Stimulated activated effector memory CD8-positive, alpha-beta T cell treated with anti-CD3 and anti-CD28 coated beads, Interleukin-12 subunit alpha, Interleukin-12 subunit beta, amount 100 ng/mL, for 72 hours (primary cell): ENCODE results near the gene MMEL1.
A peak's percentile ranks its signal among the peaks of the same experiment; 100 is the strongest.
"Not testable (repeated sequence)": the region's sequence is repeated elsewhere in the genome, so short reads cannot be mapped to it uniquely, and the experiment has no call there.

ENCODE experiments used
- ATAC-seq: fragments of 150-1000 bp; cut with Tn5 transposase; 2 replicates; pipeline ENCODE4 v1.10.0; 2021
- DNase-seq, 2 donors: peaks; one replicate each; pipeline ENCODE4 v3.0.0; 2021 to 2022; ENCODE audit warnings: low spot score in 2 of 2
- H3K27ac Mint-ChIP-seq: one replicate; pipeline ENCODE4 v1.8.0; 2022; ENCODE audit warnings: mild to moderate bottlenecking, mixed read lengths
- H3K36me3 Mint-ChIP-seq: one replicate; pipeline ENCODE4 v1.8.0; 2022; ENCODE audit warnings: mild to moderate bottlenecking, mixed read lengths
- H3K4me1 Mint-ChIP-seq: one replicate; pipeline ENCODE4 v1.8.0; 2022; ENCODE audit warnings: mixed read lengths
- H3K4me3 Mint-ChIP-seq: one replicate; pipeline ENCODE4 v1.8.0; 2022; ENCODE audit warnings: mild to moderate bottlenecking, mixed read lengths
- H3K9me3 Mint-ChIP-seq: one replicate; pipeline ENCODE4 v1.8.0; 2022; ENCODE audit warnings: mixed read lengths

The MMEL1 gene

DNA sequence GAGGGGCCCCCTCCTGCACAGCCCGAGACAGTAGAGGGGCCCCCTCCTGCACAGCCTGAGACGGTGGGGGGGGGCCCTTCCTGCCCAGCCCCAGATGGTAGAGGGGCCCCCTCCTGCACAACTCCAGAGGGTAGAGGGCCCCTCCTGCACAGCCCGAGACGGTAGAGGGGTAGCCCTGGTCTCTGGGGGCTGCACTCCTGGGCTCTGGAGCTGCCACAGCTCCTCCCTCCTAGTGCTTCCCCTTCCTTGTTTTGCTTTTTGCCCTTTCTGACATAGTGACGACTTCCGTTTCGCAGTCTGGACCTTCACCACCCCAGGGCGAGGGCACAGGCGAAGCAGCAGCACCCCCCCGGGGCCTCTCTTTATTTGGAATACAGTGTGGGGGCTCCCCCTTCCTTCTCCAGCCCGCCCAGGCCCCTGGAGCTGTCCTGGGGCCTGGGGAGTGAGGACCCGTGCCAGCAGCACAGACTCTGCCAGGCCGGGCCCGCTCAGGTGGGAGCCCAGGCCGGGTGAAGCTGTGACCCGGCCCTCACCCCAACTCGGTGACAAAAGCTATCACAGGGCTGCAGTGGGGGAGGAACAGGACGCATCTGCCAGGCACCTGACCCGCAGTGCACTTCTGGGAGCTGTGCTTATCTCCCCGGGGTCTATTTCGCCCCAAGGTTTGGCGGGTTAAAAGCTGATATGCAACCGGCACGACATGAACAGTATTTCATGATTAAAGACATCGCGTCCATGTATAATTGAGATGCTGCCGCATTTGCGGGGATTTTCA lies 47.3 kb downstream of the MMEL1 start:
- ATAC-seq (peak; percentile 61), DNase-seq (peak; percentile 47 to 82)
- H3K36me3 Mint-ChIP-seq, result peaks cover 17% of the 10 kb centered on the region

DNA sequence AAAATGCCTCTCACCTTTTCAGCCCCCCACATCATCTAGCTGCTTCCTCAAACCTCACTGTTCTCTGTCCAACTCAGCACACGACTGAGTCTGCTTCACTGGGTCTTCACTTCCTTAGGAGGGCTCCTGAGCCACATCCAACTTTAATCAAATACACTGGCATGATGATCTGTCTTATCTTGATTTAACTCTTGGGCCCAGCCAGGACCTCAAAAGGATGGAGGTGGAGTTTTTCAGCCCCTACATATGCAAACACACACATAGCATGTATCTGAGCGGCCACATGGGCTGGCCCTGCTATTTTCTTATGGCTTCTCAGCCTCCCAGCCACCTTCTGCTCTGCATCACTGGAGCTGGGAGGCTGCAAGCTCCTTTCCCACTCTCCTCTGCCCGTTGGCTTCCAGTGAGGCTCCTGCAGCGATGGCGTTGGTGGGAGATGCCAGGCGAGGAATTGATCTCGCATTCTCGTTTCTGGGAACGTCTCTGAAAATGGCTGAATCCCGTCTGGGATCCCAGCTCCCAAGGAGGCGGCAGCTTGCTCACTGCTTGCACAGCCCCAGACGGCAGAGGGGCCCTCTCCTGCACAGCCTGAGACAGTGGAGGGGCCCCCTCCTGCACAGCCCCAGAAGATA lies 48.0 kb downstream of the MMEL1 start:
- Mint-ChIP-seq H3K9me3 (no peaks in the 10 kb centered on the region), H3K4me3 (peak overlapping the region; percentile 91), H3K36me3 (peaks cover 17% of the 10 kb centered on the region), H3K4me1 (peaks cover 54% of the 10 kb centered on the region), H3K27ac (peak overlapping the region; percentile 93)
- DNase-seq, result no peak
- ATAC-seq, result no peak

More for the DNA sequence above, 47.3 kb downstream of the MMEL1 start:
- peak overlapping the region; percentile 93 for H3K27ac Mint-ChIP-seq
- H3K4me3 Mint-ChIP-seq, result peak overlapping the region; percentile 91
- peaks cover 51% of the 10 kb centered on the region for H3K4me1 Mint-ChIP-seq
- H3K9me3 Mint-ChIP-seq, result no peaks in the 10 kb centered on the region

DNA sequence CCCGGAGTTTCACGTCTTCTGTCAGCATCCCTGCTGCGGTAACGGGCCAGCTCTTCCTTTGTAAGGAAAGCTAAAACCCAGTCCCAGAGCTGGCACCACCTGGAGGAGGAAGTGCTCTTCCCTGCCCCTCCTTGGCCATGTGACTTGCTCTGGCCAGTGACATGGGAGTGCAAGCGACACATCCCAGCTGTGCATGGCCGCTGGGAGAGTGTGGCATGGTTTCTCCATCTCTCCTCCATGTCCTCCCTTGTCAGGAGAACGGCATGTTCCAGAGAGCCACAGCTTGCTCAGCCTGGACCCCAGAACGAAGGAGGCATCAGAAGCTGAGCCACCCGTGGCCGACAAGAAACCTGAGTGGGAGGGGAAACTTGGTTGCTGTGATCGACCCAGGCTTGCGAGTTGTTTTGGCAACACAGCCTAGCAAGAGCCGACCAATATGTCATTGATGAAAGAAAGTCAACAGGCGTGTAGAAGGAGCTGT lies 48.9 kb downstream of the MMEL1 start:
- DNase-seq, result no peak
- peaks cover 63% of the 10 kb centered on the region for H3K4me1 Mint-ChIP-seq

DNA sequence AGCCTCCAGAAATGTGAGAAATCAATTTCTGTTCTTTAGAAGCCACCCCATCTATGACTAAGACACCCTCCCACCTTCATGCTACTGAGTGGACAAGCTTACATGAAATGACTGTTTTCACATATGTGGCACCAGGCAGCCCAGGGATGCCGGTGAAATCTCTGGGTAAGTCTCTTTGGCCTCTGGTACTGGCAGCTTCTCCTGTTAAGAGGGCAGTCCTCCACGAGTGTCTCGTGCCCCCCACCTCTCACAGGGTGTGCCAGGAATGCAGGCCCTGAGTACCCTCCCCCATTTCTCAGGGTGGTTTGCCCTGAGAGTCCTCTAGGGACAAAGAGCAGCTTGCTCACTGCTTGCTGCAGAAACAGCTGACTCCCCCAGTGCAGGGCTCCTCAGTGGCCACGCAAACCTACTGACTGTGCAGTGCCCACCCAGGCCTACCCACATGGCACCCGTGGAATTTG lies 49.5 kb downstream of the MMEL1 start:
- Mint-ChIP-seq H3K9me3 (peaks cover 3% of the 10 kb centered on the region), H3K4me3 (peak overlapping the region; percentile 91), H3K36me3 (peaks cover 17% of the 10 kb centered on the region), H3K27ac (peak overlapping the region; percentile 93), H3K4me1 (peaks cover 68% of the 10 kb centered on the region)
- DNase-seq (no peak), ATAC-seq (peak; percentile 33)

More for the DNA sequence above, 48.9 kb downstream of the MMEL1 start:
- peak overlapping the region; percentile 93 for H3K27ac Mint-ChIP-seq
- no peak for ATAC-seq
- peak overlapping the region; percentile 91 for H3K4me3 Mint-ChIP-seq
- H3K36me3 Mint-ChIP-seq, result peaks cover 17% of the 10 kb centered on the region
- H3K9me3 Mint-ChIP-seq, result peaks cover 1% of the 10 kb centered on the region

DNA sequence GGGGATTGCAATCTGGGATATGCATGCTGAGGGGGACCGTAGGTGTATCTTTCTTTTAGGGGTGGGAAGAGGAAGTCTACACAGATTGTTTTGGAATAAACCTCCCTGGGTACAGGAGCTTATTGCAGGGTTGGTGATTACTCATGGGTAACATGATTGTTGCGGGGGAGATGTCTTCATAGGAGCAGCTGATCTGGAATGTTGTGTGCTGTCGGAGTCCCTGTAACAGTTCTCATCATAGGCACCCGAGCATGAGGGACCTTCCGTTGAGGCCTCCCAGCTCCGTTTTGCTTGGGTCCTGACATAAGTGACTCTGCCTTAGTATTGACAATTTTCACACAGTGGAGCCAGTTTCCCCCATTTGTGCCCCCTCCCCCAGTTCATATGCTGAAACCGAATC lies 50.4 kb downstream of the MMEL1 start:
- Mint-ChIP-seq H3K4me3 (peak overlapping the region; percentile 41), H3K9me3 (peaks cover 3% of the 10 kb centered on the region), H3K36me3 (peaks cover 17% of the 10 kb centered on the region), H3K27ac (peak overlapping the region; percentile 77), H3K4me1 (peaks cover 73% of the 10 kb centered on the region)
- ATAC-seq, result no peak
- DNase-seq, result no peak

DNA sequence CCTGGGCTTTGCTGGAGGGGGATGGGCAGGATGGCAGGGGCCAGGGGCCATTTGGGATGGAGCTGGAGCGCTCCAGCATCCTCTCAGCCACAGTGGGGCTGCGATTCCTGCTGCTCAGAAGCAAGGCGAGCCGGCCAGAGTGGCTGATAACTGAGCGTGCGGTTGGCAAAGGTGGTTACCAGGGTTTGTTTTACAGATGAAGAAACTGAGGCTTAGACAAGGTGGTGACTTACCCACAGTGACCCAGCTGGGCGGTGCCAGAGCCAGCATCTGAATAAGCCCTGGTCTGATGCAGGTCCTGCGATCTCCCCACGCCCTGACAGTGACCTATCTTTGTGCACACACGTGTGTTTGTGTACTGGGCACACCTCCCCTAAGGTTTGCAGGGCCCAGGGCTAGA lies 52.1 kb downstream of the MMEL1 start:
- H3K27ac Mint-ChIP-seq, result peak overlapping the region; percentile 77
- H3K36me3 Mint-ChIP-seq, result peaks cover 11% of the 10 kb centered on the region
- peaks cover 3% of the 10 kb centered on the region for H3K9me3 Mint-ChIP-seq
- DNase-seq, result no peak
- ATAC-seq, result no peak
- peak overlapping the region; percentile 41 for H3K4me3 Mint-ChIP-seq
- H3K4me1 Mint-ChIP-seq, result peaks cover 83% of the 10 kb centered on the region

DNA sequence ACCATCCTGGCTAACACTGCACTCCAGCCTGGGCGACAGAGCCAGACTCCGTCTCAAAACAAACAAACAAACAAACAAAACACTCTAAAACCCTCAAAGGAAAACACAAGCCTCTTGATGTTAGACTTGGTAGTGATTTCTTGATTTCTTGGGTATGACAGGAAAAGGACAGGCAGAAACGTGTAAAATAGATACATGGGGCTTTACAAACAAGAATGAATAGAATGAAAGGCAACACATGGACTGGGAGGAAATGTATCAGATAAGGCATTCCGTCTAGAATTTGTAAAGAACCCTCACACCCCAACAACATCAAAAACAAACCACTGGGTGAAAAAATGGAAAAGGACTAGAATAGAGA lies 54.1 kb downstream of the MMEL1 start:
- Mint-ChIP-seq H3K4me3 (peak overlapping the region; percentile 73), H3K4me1 (peaks cover 65% of the 10 kb centered on the region), H3K36me3 (peaks cover 7% of the 10 kb centered on the region), H3K27ac (peak overlapping the region; percentile 98), H3K9me3 (peaks cover 4% of the 10 kb centered on the region)
- DNase-seq (no peak), ATAC-seq (no peak)

DNA sequence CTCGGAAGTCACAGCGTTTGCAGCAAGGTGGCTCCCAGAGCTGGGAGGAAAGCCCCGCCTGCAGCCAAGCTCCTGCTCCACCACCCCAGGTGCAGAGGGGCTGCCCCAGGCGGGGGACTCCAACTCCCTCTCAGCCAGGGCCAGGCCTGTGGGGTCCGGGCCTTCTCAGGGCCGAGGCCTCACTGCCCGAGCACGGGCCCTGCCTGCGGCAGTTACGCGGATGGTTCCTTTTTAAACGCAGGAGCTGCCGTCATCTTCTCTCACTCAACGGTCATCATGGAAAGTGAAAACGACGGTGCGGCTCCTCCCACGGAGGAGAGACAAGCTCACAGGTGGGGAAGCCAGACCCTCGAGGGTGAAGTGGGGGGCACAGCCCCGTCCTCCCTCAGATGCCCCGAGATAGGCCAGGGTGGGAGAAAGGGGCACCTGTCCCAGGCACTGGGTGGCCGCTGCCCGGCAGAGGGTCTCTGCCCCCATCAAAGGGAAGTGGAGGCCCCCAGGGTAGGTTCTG lies 55.2 kb downstream of the MMEL1 start:
- not testable (repeated sequence) for H3K36me3 Mint-ChIP-seq, DNase-seq
- Mint-ChIP-seq H3K4me3 (peak overlapping the region; percentile 73), H3K4me1 (peaks cover 58% of the 10 kb centered on the region), H3K27ac (peak overlapping the region; percentile 98), H3K9me3 (peaks cover 12% of the 10 kb centered on the region)
- ATAC-seq, result peak; percentile 71

DNA sequence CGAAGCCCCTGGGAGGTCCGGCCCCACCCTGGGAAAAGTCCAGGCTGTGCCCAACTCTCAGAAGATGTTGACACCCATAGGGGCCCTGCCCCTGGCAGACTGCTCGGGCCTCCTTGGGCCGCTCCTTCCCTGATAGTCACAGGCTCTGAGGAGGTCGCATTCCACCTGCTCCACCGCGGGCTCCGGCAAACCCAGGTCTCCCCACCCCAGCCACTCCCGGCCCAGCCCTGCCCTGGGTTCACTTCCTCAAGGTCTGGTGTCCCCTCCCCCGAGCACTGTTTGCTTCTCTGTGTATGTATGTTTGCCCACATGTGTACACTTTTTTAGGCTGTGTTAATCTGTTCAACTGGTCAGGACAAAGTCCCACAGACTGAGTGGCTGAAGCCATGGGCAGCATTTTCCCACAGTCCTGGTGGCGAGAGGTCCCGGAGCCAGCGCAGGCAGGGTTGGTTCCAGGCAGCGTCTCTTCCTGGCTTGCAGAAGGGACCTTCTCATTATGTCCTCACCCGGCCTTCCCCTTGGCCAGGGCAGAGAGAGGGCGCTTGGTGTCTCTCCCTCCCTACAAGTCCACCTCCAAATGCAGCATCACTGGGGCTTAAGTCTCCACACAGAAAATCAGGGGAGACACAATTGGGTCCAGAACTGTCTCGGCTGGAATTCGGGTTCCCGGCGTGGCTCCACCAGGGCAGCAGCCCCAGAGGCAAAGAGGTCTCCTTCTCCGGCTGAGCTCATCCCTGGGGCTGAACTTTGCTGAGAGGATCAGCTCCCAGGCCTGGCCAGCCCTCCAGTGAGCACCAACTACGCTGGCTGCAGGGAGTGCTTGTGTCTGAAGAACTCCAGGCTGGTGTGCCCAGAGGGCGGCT lies 56.8 kb downstream of the MMEL1 start:
- Mint-ChIP-seq H3K4me1 (peaks cover 43% of the 10 kb centered on the region), H3K36me3 (peaks cover 1% of the 10 kb centered on the region), H3K27ac (peak overlapping the region; percentile 69), H3K9me3 (peaks cover 12% of the 10 kb centered on the region), H3K4me3 (peak overlapping the region; percentile 73)
- ATAC-seq (no peak), DNase-seq (no peak)

DNA sequence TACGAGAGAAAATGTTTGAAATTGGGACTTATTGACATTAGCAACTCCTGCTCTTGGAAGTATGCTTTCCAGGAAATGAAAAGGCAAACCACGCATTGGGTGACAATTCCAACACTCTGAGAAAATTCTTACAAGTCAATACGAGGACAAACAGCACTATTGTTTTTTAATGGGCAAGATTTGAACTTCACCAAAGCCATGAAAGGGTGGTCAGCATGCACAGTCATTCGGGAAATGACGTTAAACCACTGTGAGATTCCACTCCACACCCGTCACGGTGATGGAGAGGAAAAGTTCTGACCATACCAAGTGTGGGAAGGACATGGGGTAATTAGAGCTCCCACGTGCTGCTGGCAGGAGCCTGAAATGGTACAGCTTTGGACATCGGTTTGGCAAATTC lies 58.5 kb downstream of the MMEL1 start:
- peaks cover 16% of the 10 kb centered on the region for H3K36me3 Mint-ChIP-seq
- H3K27ac Mint-ChIP-seq, result no peak overlapping the region
- ATAC-seq (no peak), DNase-seq (no peak)
- peaks cover 31% of the 10 kb centered on the region for H3K4me1 Mint-ChIP-seq
- peaks cover 12% of the 10 kb centered on the region for H3K9me3 Mint-ChIP-seq
- no peak overlapping the region for H3K4me3 Mint-ChIP-seq

DNA sequence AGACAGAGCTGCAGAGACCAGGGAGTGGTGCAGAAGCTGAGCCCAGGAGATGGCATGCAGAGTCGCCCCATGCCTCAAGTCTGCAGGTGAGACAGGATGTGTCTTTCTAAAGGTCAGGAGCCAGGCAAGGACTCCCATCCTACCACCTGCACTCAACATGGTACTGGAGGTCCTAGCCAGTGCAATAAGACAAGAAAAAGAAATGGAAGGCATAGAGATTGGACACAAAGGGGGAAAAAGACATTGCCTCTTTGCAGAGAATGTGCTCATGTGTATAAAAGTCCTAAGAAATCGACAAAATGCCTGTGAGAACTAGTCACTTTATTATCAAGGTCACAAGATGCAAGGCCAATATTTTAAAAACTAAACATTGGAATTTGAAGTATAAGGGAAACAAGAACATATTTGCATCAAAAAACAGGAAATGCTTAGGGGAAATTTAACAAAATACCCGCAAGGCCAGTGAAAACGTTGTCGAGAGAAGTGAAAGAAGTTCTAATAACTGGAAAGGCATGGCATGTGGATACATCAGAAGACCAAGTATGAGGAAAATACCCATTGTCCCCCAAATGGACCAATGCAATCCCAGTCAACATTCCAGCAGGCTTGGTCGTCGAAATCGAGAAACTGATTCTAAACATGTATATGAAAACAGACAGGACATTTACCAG lies 59.4 kb downstream of the MMEL1 start:
- DNase-seq (no peak), ATAC-seq (no peak)
- H3K9me3 Mint-ChIP-seq, result peaks cover 9% of the 10 kb centered on the region
- no peak overlapping the region for H3K4me3 Mint-ChIP-seq
- peaks cover 21% of the 10 kb centered on the region for H3K4me1 Mint-ChIP-seq
- H3K36me3 Mint-ChIP-seq, result peaks cover 24% of the 10 kb centered on the region
- no peak overlapping the region for H3K27ac Mint-ChIP-seq

DNA sequence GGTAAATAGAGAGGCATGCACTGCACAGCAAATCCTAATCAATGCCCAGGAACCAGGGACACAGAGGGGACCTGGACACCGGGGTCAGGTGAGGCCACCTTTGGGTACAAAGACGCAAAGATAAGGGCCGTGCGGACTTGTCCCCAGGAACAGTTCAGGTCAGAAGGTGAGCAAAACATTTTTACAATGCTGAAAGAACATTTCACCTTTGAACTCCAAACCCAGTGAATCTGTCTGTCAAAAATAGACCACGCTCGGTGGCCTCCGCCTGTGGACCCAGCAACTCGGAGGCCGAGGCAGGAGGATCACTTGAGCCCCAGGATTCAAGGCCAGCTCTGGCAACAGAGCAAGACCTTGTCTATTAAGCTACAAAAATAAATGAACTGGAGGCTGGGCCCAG lies 61.5 kb downstream of the MMEL1 start:
- no peak for ATAC-seq
- H3K4me3 Mint-ChIP-seq, result no peak overlapping the region
- peaks cover 36% of the 10 kb centered on the region for H3K36me3 Mint-ChIP-seq
- peaks cover 9% of the 10 kb centered on the region for H3K9me3 Mint-ChIP-seq
- H3K4me1 Mint-ChIP-seq, result peaks cover 6% of the 10 kb centered on the region
- no peak for DNase-seq
- H3K27ac Mint-ChIP-seq, result no peak overlapping the region

DNA sequence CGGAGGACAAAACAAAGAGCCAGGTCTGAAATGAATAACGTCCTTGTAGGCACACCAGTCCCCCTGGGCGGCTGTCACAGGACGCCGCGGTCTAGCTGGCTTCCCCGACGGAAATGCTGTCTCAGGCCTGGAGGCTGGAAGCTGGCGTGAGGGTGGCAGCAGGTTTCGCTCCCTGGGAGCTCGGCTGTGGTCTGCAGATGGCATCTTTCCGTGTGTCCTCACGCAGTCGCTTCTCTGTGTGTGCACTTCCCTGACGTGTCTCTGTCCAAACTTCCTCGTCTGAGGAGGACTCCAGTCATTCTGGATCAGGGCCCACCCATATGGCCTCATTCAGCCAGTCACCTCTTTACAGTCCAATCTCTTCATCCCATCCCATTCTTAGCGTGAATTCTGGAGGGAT lies 62.5 kb downstream of the MMEL1 start:
- H3K4me3 Mint-ChIP-seq, result no peak overlapping the region
- peak overlapping the region; percentile 32 for H3K27ac Mint-ChIP-seq
- ATAC-seq, result no peak
- H3K36me3 Mint-ChIP-seq, result peaks cover 38% of the 10 kb centered on the region
- H3K4me1 Mint-ChIP-seq, result peaks cover 10% of the 10 kb centered on the region
- H3K9me3 Mint-ChIP-seq, result peaks cover 9% of the 10 kb centered on the region
- no peak for DNase-seq

DNA sequence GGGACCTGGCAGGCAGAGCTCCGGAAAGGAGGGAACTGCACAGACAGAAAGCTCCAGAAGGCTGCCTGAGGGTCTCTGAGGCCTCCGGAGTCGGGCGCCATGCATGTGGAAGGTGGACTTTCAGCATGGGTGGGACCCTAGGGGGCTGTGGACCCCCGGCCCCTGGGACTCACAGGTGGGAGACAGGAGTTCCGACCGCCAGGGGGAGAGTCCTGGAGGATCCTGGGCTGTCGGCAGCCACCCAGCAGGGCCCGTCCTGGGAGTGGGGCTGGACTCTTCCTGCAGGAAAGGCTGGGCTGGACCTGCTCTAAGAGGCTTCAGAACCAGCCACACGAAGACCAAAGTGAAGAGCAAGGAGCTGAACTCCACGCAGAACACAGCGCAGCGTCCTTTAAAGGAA lies 63.1 kb downstream of the MMEL1 start:
- not testable (repeated sequence) for DNase-seq, H3K4me3 Mint-ChIP-seq, H3K9me3 Mint-ChIP-seq, ATAC-seq
- peaks cover 44% of the 10 kb centered on the region for H3K36me3 Mint-ChIP-seq
- H3K27ac Mint-ChIP-seq, result peak overlapping the region; percentile 32
- H3K4me1 Mint-ChIP-seq, result peaks cover 16% of the 10 kb centered on the region
